Left lung (tissue), 14 donors: ENCODE measurements around the gene FNDC8. TPM values are rescaled to one million over a fixed set of nuclear protein-coding genes. Genes with fewer than 3 reads are reported as not detected.

Experiments used
- ATAC-seq: fragments of 200-7000 bp; cut with Tn5 transposase; one replicate; pipeline ENCODE4 v1.9.1; 2020; ENCODE audit warnings: moderate library complexity
- DNase-seq, 4 donors: peaks; one replicate each; pipeline ENCODE4 v3.0.0-alpha.2; 2013 to 2020
- H3K27ac ChIP-seq, 2 donors: fragments of 200-600 bp; sonication (generic) in 1 of 2; one replicate each; pipeline versions ENCODE4 v1.5.0 to v1.8.0; 2020 to 2021
- H3K27me3 ChIP-seq, 2 donors: fragments of 200-600 bp; sonication (generic) in 1 of 2; one replicate each; pipeline versions ENCODE4 v1.5.0 to v1.8.0; 2020 to 2021
- H3K36me3 ChIP-seq, 2 donors: fragments of 200-600 bp; sonication (generic) in 1 of 2; one replicate each; pipeline versions ENCODE4 v1.5.0 to v1.8.0; 2020 to 2021
- H3K4me1 ChIP-seq, 2 donors: fragments of 200-600 bp; one replicate each; pipeline ENCODE4 v1.8.0; 2021
- H3K4me3 ChIP-seq, 2 donors: fragments of 200-600 bp; sonication (generic) in 1 of 2; one replicate each; pipeline versions ENCODE4 v1.5.0 to v1.8.0; 2020 to 2021; ENCODE audit warnings: mild to moderate bottlenecking in 1 of 2
- H3K9me3 ChIP-seq, 2 donors: fragments of 200-600 bp; sonication (generic) in 1 of 2; one replicate each; pipeline versions ENCODE4 v1.5.0 to v1.8.0; 2020 to 2021
- intact Hi-C, 2 donors: fragments of 100-400 bp; cut with DNase I; formaldehyde crosslinking; loops; one replicate each; pipeline versions ENCODE4 v1.11.2 to v1.14.2; 2022
- long read RNA-seq, 12 donors: library from polyadenylated mRNA in 2 of 12; unstranded in 2 of 12; transcript quantifications; one replicate each; pipeline ENCODE4 v2.0.0 and lab custom pipeline, GENCODE V29; 2019 to 2026
- polyA plus RNA-seq, 6 donors: library from polyadenylated mRNA; unstranded; fragments of 120-200 nt; gene quantifications; one replicate each; pipeline ENCODE4 v1.2.1, GENCODE V29; 2013; ENCODE audit not compliant: insufficient read length in 6 of 6
- total RNA-seq, 2 donors: library from RNA; stranded (reverse); fragmentation: NEBNext Ultra II Directional; extraction: Animal tissue kit (Norgen Biotek cat#: 25700); gene quantifications; one replicate each; pipeline ENCODE4 v1.2.1, GENCODE V29; 2021
- TF ChIP-seq, protein P1 (sequence below), 2 donors: fragments of 200-600 bp; sonication (generic) in 1 of 2; IDR thresholded peaks; one replicate each; pipeline versions ENCODE4 v1.5.0 to v1.8.0; 2021; ENCODE audit warnings: antibody characterized with exemption in 2 of 2
- donor health status: DM: no; HTN: yes; CAD: no.
- donor health status: DM: no; HTN: no; CAD: no.

FNDC8 gene
- total RNA-seq (not detected), polyA plus RNA-seq (under 1 TPM in 5 of 6 donors, not detected in 1; 0.20 to 0.34 (median 0.25) TPM)
- long read RNA-seq, donor 1: 0 reads
- long read RNA-seq, donor 2: 0 reads
- long read RNA-seq, donor 3: 0 reads
- long read RNA-seq, donor 4: 0 reads
- long read RNA-seq, donor 5: 0 reads
- long read RNA-seq, donor 6, partial matches to known transcripts: 0 of 6 reads
- long read RNA-seq, donor 6, other reads (novel, unspliced or antisense): 6 of 6 reads
- long read RNA-seq, donor 7: 0 reads
- long read RNA-seq, donor 8: 0 reads
- long read RNA-seq, donor 9: 0 reads
- long read RNA-seq, donor 10: 0 reads
- long read RNA-seq, donor 11: 0 reads
- long read RNA-seq, donor 12: 0 reads

DNA sequence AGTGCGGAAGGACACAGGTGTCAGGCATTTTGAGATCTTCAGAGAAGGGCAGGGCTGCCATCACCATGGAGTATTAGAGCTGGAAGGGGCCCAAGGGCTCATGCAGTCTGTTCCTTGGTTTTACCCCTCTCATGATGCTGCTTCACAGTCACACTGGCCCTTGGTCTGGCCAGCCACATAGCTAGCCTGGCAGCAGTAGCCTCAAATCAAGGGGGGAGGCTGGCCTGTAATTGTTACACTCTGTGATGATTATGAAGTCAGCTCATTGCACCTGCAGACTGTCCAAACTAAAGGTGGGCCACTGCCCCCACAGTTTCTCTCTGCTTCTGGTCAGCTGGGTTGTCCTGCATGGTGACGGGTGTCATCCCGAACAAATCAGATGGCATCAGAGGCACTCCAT is at the start of gene FNDC8:
TSS of gene FNDC8 (plus strand) at position 301 of the 400 bp plus-strand sequence. CDS start at position 380, 79 bp downstream.
- ATAC-seq (no peak), DNase-seq (no peak)
- Histone ChIP-seq H3K27me3 (no peaks in the 10 kb centered on the region), H3K4me1 (peaks cover 15 to 24% of the 10 kb centered on the region in 2 donors), H3K9me3 (no peaks in the 10 kb centered on the region), H3K27ac (no peak within 1 kb of the TSS), H3K4me3 (no peak within 1 kb of the TSS), H3K36me3 (no peaks in the 10 kb centered on the region)
- TF ChIP-seq, protein P1, sequence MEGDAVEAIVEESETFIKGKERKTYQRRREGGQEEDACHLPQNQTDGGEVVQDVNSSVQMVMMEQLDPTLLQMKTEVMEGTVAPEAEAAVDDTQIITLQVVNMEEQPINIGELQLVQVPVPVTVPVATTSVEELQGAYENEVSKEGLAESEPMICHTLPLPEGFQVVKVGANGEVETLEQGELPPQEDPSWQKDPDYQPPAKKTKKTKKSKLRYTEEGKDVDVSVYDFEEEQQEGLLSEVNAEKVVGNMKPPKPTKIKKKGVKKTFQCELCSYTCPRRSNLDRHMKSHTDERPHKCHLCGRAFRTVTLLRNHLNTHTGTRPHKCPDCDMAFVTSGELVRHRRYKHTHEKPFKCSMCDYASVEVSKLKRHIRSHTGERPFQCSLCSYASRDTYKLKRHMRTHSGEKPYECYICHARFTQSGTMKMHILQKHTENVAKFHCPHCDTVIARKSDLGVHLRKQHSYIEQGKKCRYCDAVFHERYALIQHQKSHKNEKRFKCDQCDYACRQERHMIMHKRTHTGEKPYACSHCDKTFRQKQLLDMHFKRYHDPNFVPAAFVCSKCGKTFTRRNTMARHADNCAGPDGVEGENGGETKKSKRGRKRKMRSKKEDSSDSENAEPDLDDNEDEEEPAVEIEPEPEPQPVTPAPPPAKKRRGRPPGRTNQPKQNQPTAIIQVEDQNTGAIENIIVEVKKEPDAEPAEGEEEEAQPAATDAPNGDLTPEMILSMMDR (IDR thresholded peaks at IDR 0.05): no peak
- intact Hi-C loops: no loop called here

DNA sequence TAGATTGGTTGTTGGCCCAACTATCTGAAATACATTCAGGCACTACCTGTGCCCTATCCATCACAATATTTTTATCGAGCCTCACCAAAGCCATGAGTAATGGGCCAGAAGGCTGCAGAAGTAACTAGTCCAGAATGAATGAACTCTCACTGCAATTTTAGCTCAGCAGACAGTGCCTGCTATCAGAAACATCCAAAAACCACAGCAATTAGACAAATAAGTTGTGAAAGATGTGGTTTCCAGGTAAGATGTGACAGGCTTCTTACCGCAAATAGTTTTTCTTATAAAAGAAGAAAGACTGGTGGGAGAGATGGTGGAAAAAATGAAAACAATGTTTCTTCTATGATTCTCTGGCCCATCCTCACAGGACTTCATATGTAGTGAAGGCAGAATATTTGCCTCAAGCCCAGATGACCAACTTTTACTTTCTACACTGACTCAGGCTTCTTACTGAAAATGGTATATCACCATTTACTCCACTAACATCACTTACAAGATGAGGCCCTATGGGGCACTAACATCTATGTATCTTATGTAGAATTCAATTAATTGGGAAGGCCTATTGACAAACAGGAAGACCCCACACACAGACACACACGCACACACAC is 48.1 kb upstream of the FNDC8 start:
- Histone ChIP-seq H3K4me1 (peaks cover 0 to 44% of the 10 kb centered on the region in 2 donors), H3K9me3 (no peaks in the 10 kb centered on the region), H3K4me3 (no peak overlapping the region), H3K27me3 (no peaks in the 10 kb centered on the region), H3K27ac (peak overlapping the region in 1 of 2 donors; percentile 24), H3K36me3 (no peaks in the 10 kb centered on the region)
- TF ChIP-seq, protein P1 (IDR thresholded peaks at IDR 0.05): no peak
- intact Hi-C loops: no loop called here
- no peak for DNase-seq
- ATAC-seq: no peak

DNA sequence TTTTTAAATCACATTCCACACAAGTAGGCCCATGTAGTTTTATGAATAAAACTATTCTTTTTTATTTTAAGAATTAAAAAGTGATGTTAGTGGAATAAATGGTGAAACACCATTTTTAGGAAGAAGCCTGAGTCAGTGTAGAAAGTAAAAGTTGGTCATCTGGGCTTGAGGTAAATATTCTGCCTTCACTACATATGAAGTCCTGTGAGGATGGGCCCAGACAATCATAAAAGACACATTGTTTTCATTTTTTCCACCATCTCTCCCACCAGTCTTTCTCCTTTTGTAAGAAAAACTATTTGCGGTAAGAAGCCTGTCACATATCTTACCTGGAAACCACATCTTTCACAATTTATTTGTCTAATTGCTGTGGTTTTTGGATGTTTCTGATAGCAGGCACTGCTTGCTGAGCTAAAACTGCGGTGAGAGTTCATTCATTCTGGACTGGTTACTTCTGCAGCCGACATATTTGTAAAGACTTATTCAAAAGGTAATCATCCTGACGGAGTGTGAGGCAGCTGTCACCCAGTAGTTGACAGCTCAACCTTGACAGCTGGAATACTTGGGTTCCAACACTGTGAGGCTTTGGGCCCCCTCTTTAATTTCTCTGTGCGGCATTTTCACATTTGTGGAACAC is 47.3 kb upstream of the FNDC8 start:
- no peak for ATAC-seq
- Histone ChIP-seq H3K4me3 (no peak overlapping the region), H3K27ac (no peak overlapping the region), H3K27me3 (no peaks in the 10 kb centered on the region), H3K36me3 (no peaks in the 10 kb centered on the region), H3K4me1 (peaks cover 0 to 40% of the 10 kb centered on the region in 2 donors), H3K9me3 (no peaks in the 10 kb centered on the region)
- no peak for DNase-seq
- intact Hi-C loops: no loop called here
- TF ChIP-seq, protein P1 (IDR thresholded peaks at IDR 0.05): no peak

DNA sequence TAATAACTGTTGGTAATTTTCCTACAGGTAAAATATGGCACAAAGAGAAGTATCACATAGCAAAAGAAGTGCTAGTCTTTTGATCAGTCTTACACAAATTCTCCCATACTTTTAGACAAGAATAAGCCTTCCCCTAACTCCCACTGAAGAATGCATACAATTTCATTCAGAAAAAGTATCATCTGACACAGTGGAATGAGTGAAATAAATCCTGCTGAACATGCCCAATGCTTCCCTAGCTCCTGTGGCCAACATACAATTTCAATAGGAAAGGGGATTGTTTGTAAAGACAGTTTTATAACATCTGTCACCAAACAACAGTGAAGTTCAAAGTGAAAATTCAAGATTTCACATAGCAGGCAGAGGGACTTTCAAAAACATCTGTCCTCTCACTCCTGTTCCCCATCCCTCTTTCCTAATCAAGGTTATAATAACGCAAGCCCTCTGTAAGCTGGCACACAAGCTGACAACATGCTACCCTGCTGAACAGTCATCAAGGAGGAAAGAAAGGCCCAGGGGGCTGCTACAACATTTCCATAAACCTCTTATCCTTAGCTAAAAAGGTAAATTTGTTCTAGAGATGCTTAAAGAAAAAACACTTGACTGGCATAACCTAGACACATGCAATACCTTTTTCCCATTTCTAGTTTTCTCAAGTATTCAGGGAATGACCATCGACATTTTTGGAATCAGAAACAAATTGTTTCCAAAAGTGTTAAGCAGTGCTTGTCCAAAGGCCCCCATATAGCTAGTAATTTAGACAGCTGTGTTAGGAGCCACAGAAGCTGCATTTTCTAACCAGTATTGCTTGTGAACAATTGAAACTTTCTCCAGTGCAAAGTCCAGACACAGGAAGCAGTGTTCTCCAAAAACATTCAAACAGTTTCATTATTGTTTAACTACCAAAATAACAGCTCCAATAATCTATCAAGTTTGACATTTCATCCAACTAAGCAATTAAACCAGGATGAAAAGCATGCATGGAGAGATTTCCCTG is 46.4 kb upstream of the FNDC8 start:
- H3K9me3 ChIP-seq: no peaks in the 10 kb centered on the region
- no peak overlapping the region for H3K27ac ChIP-seq
- peaks cover 0 to 48% of the 10 kb centered on the region in 2 donors for H3K4me1 ChIP-seq
- intact Hi-C loops: no loop called here
- DNase-seq (no peak), ATAC-seq (no peak)
- no peaks in the 10 kb centered on the region for H3K27me3 ChIP-seq
- no peaks in the 10 kb centered on the region for H3K36me3 ChIP-seq
- TF ChIP-seq, protein P1 (IDR thresholded peaks at IDR 0.05): no peak
- no peak overlapping the region for H3K4me3 ChIP-seq
